IMR-90 (cell line): ENCODE data around the gene GNA14. TPM values are rescaled to one million over a fixed set of nuclear protein-coding genes. Genes with fewer than 3 reads are reported as not detected.

Experiments used
- ATAC-seq: fragments of 200-7000 bp; cut with Tn5 transposase; 2 replicates; pipeline ENCODE4 v1.9.1; 2020; ENCODE audit warnings: low read depth, mild to moderate bottlenecking, moderate library complexity
- BruUV-seq: library from RNA; stranded (reverse); fragments of 400-500 nt; replicated peaks from 2 replicates; lab custom pipeline; 2021; lab: Mats Ljungman, UMichigan
- CTCF ChIA-PET: fragments of 300-600 bp; formaldehyde crosslinking; extraction: SDS; loops from one replicate; lab custom pipeline; 2021; ENCODE audit warnings: antibody characterized with exemption; lab: Yijun Ruan, JAX
- POLR2A ChIA-PET: fragments of 300-600 bp; sonication (Branson Sonifier 250); formaldehyde crosslinking; loops from one replicate; lab custom pipeline; 2022; ENCODE audit warnings: antibody characterized with exemption; ENCODE audit not compliant: unreplicated experiment; lab: Charles Lee
- DNase-seq: peaks from one replicate; pipeline ENCODE4 v3.0.0; 2013
- H2AFZ ChIP-seq: replicated peaks from 2 replicates; pipeline ENCODE3; 2013; ENCODE audit warnings: low read length, mild to moderate bottlenecking; ENCODE audit not compliant: poor library complexity
- H2AK5ac ChIP-seq: 2 replicates; pipeline ENCODE4 v1.6.1; 2013; ENCODE audit warnings: low read depth, low read length, inconsistent platforms
- H2AK9ac ChIP-seq: replicated peaks from 2 replicates; pipeline ENCODE3; 2013; ENCODE audit warnings: mild to moderate bottlenecking, low read depth, low read length, moderate library complexity; ENCODE audit not compliant: poor library complexity
- H2BK120ac ChIP-seq: 2 replicates; pipeline ENCODE4 v1.6.1; 2013; ENCODE audit warnings: low read depth, low read length, inconsistent platforms
- H2BK15ac ChIP-seq: 3 replicates; pipeline ENCODE4 v1.6.1; 2013; ENCODE audit warnings: low read depth, low read length, inconsistent platforms
- H2BK20ac ChIP-seq: 2 replicates; pipeline ENCODE4 v1.6.1; 2013; ENCODE audit warnings: low read depth, mild to moderate bottlenecking, inconsistent platforms, low read length, moderate library complexity
- H2BK5ac ChIP-seq: 2 replicates; pipeline ENCODE4 v1.6.1; 2013; ENCODE audit warnings: mild to moderate bottlenecking, low read depth, low read length, inconsistent platforms; ENCODE audit not compliant: poor library complexity, severe bottlenecking
- H3K14ac ChIP-seq: replicated peaks from 2 replicates; pipeline ENCODE4 v1.6.1; 2013; ENCODE audit warnings: low read depth, low read length, inconsistent platforms
- H3K18ac ChIP-seq: 2 replicates; pipeline ENCODE4 v1.6.1; 2013; ENCODE audit warnings: low read depth, low read length, control low read depth
- H3K23ac ChIP-seq: 2 replicates; pipeline ENCODE4 v1.6.1; 2013; ENCODE audit warnings: low read depth, low read length, inconsistent platforms
- H3K27ac ChIP-seq: 2 replicates; pipeline ENCODE4 v1.5.1; 2013; ENCODE audit warnings: mild to moderate bottlenecking, control low read depth, low read length; ENCODE audit not compliant: insufficient read depth
- H3K27me3 ChIP-seq: 2 replicates; pipeline ENCODE4 v1.6.1; 2013; ENCODE audit warnings: low read length; ENCODE audit not compliant: control insufficient read depth, insufficient read depth
- H3K36me3 ChIP-seq: 2 replicates; pipeline ENCODE4 v1.6.1; 2013; ENCODE audit warnings: low read length, mixed read lengths; ENCODE audit not compliant: control insufficient read depth, insufficient read depth
- H3K4ac ChIP-seq: 2 replicates; pipeline ENCODE4 v1.6.1; 2013; ENCODE audit warnings: low read depth, low read length, inconsistent platforms
- H3K4me1 ChIP-seq: 2 replicates; pipeline ENCODE4 v1.6.1; 2013; ENCODE audit warnings: low read length, mixed read lengths; ENCODE audit not compliant: control insufficient read depth, insufficient read depth
- H3K4me2 ChIP-seq: 2 replicates; pipeline ENCODE4 v1.6.1; 2013; ENCODE audit warnings: low read depth, mild to moderate bottlenecking, control low read depth, low read length, moderate library complexity
- H3K4me3 ChIP-seq: 2 replicates; pipeline ENCODE4 v1.5.1; 2013; ENCODE audit warnings: low read depth, mild to moderate bottlenecking, control low read depth, low read length, moderate library complexity; ENCODE audit not compliant: insufficient read depth
- H3K56ac ChIP-seq: 2 replicates; pipeline ENCODE4 v1.6.1; 2013; ENCODE audit warnings: low read length, inconsistent platforms; ENCODE audit not compliant: insufficient read depth; ENCODE audit errors: extremely low read depth
- H3K79me1 ChIP-seq, 2 experiments: 2 replicates each; pipeline ENCODE4 v1.6.1; 2013; ENCODE audit warnings: low read length in 2 of 2, inconsistent platforms in 1 of 2, low read depth in 1 of 2
- H3K9ac ChIP-seq: 2 replicates; pipeline ENCODE4 v1.6.1; 2013; ENCODE audit warnings: low read depth, low read length, control low read depth
- H3K9me1 ChIP-seq: 2 replicates; pipeline ENCODE4 v1.6.1; 2013; ENCODE audit warnings: low read length, inconsistent platforms; ENCODE audit not compliant: insufficient read depth
- H3K9me3 ChIP-seq: 2 replicates; pipeline ENCODE4 v1.6.1; 2013; ENCODE audit warnings: low read length; ENCODE audit not compliant: control insufficient read depth, insufficient read depth
- H4K20me1 ChIP-seq: 2 replicates; pipeline ENCODE4 v1.6.1; 2013; ENCODE audit warnings: low read length, inconsistent platforms; ENCODE audit not compliant: insufficient read depth
- H4K5ac ChIP-seq: 2 replicates; pipeline ENCODE4 v1.6.1; 2013; ENCODE audit warnings: mild to moderate bottlenecking, low read depth, low read length, control low read depth
- H4K8ac ChIP-seq, 2 experiments: 2 replicates each; pipeline ENCODE4 v1.6.1; 2013; ENCODE audit warnings: low read depth in 2 of 2, low read length in 2 of 2, control low read depth in 1 of 2, inconsistent platforms in 1 of 2
- H4K91ac ChIP-seq: 2 replicates; pipeline ENCODE4 v1.6.1; 2013; ENCODE audit warnings: low read depth, low read length, inconsistent platforms; ENCODE audit not compliant: insufficient read depth
- CEBPB ChIP-seq: IDR thresholded peaks from 2 replicates; pipeline ENCODE4 v1.6.1; 2012; ENCODE audit warnings: low read depth, low read length, improper control_type of control experiment
- CHD1 ChIP-seq: IDR thresholded peaks from 2 replicates; pipeline ENCODE4 v1.6.1; 2012; ENCODE audit warnings: low read depth, low read length, improper control_type of control experiment
- FOS ChIP-seq: fragments of 150-350 bp; IDR thresholded peaks from 2 replicates; pipeline ENCODE4 v1.6.1; 2016; ENCODE audit warnings: low read depth, low read length
- MXI1 ChIP-seq: IDR thresholded peaks from 2 replicates; pipeline ENCODE4 v1.6.1; 2012; ENCODE audit warnings: low read depth, mild to moderate bottlenecking, low read length, moderate library complexity, borderline replicate concordance
- NFE2L2 ChIP-seq: fragments of 150-350 bp; IDR thresholded peaks from 2 replicates; pipeline ENCODE4 v1.6.1; 2016; ENCODE audit warnings: low read depth, mild to moderate bottlenecking, low read length
- POLR2A ChIP-seq: IDR thresholded peaks from 2 replicates; pipeline ENCODE4 v1.6.1; 2012; ENCODE audit warnings: mild to moderate bottlenecking, low read depth, low read length
- WGBS, 2 experiments: methylation state at CpG; one replicate each; pipeline versions ENCODE4 v1.1.5 to v1.1.7; 2013; ENCODE audit warnings: missing lambda C conversion rate in 2 of 2; ENCODE audit not compliant: insufficient read length in 1 of 2; ENCODE audit errors: extremely low coverage in 2 of 2; 5-methylcytosine and 5-hydroxymethylcytosine counted together
- dilution Hi-C: fragments of 300-500 bp; cut with HindIII; formaldehyde crosslinking; loops from one replicate; pipeline ENCODE4 v1.14.3; 2018; ENCODE audit warnings: low sequenced_read_pairs; ENCODE audit not compliant: unreplicated experiment
- in situ Hi-C: fragments of 300-500 bp; cut with MboI; formaldehyde crosslinking; loops from 3 replicates; pipeline ENCODE4 v1.14.3; 2019; ENCODE audit warnings: low sequenced_read_pairs, inconsistent platforms, mixed read lengths
- intact Hi-C: fragments of 100-400 bp; cut with micrococcal nuclease; formaldehyde crosslinking; loops from 2 replicates; pipeline ENCODE4 v1.10.0; 2022
- polyA plus RNA-seq, 3 experiments: library from polyadenylated mRNA; depleted of rRNA; stranded (reverse); fragments of >200 nt; gene quantifications; 2 replicates each; pipeline ENCODE4 v1.2.3, GENCODE V29; 2012; ENCODE audit warnings: low replicate concordance in 1 of 3
- total RNA-seq: library from RNA; depleted of rRNA; stranded (reverse); fragments of >200 nt; gene quantifications from 2 replicates; pipeline ENCODE4 v1.2.3, GENCODE V29; 2012
- TF ChIP-seq, protein P1 (sequence below): fragments of 150-350 bp; IDR thresholded peaks from 2 replicates; pipeline ENCODE4 v1.6.1; 2017; ENCODE audit warnings: mild to moderate bottlenecking, antibody characterized with exemption, low read length, low read depth

GNA14 gene
- total and polyA plus RNA-seq, 2 of the 4 experiments (the other 2 are of a cell fraction) = under 0.01 to 0.03 TPM

DNA sequence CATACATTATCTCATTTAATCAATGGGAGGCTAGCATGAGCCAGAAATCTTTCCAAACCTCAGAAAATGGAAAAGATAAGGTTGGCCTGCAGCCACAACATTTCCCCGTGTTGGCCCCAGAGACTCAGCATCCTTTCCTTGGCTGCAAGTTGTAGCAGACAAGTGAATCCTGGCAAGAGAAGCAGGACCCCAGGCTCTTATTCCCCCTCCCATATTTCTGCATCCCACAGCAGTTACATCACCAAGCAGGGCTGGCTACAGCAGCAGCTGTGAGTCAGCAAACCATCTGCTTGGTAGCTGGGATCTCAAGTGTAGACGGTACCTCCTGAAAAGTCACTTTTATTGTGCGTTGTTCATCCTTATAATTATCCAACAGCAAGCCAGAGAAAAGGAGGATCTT, 212.4 kb downstream of the GNA14 start:
- ChIA-PET CTCF (no interaction called here), POLR2A (no interaction called here)
- H2BK120ac ChIP-seq = no peak overlapping the region
- no peaks in the 10 kb centered on the region for H3K36me3 ChIP-seq
- BruUV-seq = no TSS peak
- H2AFZ ChIP-seq = no peak overlapping the region
- H3K4me2 ChIP-seq = no peak overlapping the region
- no peak overlapping the region for H3K9ac ChIP-seq
- dilution Hi-C loops (no loop called here), in situ Hi-C loops (loop anchor here (5.0 to 10.0 kb wide), 2 partner anchors 312 to 599 kb away; partner anchors contain the start of gene GNAQ), intact Hi-C loops (no loop called here)
- H3K9me1 ChIP-seq = no peaks in the 10 kb centered on the region; the same call in 1 of the 2 replicates
- WGBS, 2 experiments = 0% methylated on average over 1 of the region's 3 CpGs; no CpG with 5 or more reads in 1 of the 2 experiments
- H3K14ac ChIP-seq = no peak overlapping the region
- H3K23ac ChIP-seq = no peak overlapping the region
- no peak overlapping the region for H4K91ac ChIP-seq
- no peak overlapping the region for H2BK15ac ChIP-seq
- H4K5ac ChIP-seq = no peak overlapping the region
- no peak overlapping the region for H3K4me3 ChIP-seq
- no peaks in the 10 kb centered on the region for H3K79me1 ChIP-seq
- no peak overlapping the region for H2BK20ac ChIP-seq
- H3K27ac ChIP-seq = no peak overlapping the region
- no peaks in the 10 kb centered on the region for H3K27me3 ChIP-seq
- no peaks in the 10 kb centered on the region; the same call in 1 of the 2 replicates for H3K4me1 ChIP-seq
- ATAC-seq (peak; percentile 41; the same call in 1 of the 2 replicates), DNase-seq (peak; percentile 64)
- H2AK9ac ChIP-seq = no peak overlapping the region
- H2AK5ac ChIP-seq = no peak overlapping the region
- no peak for TF ChIP-seq POLR2A
- no peak for TF ChIP-seq FOS
- TF ChIP-seq CEBPB = 0 out of 2 replicates have a peak, but pooled peaks have one; percentile 38
- no peak for TF ChIP-seq CHD1
- TF ChIP-seq, protein P1, sequence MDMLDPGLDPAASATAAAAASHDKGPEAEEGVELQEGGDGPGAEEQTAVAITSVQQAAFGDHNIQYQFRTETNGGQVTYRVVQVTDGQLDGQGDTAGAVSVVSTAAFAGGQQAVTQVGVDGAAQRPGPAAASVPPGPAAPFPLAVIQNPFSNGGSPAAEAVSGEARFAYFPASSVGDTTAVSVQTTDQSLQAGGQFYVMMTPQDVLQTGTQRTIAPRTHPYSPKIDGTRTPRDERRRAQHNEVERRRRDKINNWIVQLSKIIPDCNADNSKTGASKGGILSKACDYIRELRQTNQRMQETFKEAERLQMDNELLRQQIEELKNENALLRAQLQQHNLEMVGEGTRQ = no peak
- TF ChIP-seq MXI1 = no peak
- TF ChIP-seq NFE2L2 = peak; percentile 23; the same call in 1 of the 2 replicates
- H3K18ac ChIP-seq = no peak overlapping the region
- no peaks in the 10 kb centered on the region for H3K9me3 ChIP-seq
- no peak overlapping the region for H4K8ac ChIP-seq
- H4K20me1 ChIP-seq = no peaks in the 10 kb centered on the region
- H3K4ac ChIP-seq = no peak overlapping the region
- H2BK5ac ChIP-seq = no peak overlapping the region
- H3K56ac ChIP-seq = no peak overlapping the region
